ENCODE measurements around the gene CAMTA1. TPM values are rescaled to one million over a fixed set of nuclear protein-coding genes. Genes with fewer than 3 reads are reported as not detected.
A peak's percentile ranks its signal among the peaks of the same experiment; 100 is the strongest.
"Not testable (repeated sequence)": the region's sequence is repeated elsewhere in the genome, so short reads cannot be mapped to it uniquely, and the experiment has no call there.

The CAMTA1 gene
- total RNA-seq, 4 donors from 2014 or later, result 86.3 to 170 (median 132) TPM

DNA sequence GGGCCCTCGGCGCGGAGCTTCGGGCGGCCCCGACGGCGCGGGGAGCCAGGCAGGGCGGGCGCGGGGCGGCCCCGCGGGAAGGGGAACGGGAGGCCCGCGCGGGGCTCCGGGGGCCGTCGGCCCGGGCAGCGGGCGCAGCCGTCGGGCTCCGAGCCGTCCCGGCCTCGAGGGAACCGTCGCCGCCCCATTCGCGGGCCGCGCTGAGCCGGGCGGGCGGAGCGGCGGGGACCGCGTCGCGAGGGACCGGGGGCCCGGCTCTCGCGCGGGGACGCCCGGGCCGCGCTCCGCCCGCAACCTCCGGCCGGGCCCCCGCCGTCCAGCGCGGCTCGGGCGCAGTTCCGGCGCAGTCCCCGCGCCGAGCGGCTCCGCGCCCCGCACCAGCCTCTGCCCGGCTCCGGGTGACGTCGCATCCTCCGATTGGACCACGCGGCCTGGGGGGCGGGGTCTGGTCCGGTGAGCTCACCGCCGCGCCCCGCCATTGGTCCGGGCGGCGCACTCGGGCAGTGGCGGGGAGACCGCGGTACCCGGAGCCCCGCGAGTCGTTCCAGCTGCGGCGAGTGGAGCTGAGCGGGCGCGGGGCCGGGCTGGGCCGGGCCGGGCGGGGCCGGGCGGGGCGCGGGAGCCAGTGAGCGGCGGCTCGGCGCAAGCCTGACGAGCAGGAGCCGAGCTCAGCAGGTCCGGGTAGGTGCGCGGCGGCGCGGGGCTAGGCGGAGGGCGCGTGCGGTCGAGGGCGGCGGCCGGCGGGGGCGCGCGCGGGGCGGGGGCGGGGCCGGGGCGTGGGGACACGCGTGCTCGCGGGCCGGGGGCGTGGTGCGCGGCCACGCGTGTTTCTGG lies 919.2 kb downstream of the CAMTA1 start:
- Histone ChIP-seq H3K27me3 (peaks cover 48% of the 10 kb centered on the region), H3K36me3 (no peaks in the 10 kb centered on the region), H3K9me3 (no peaks in the 10 kb centered on the region), H3K4me3 (peak overlapping the region in 1 of 2 donors; percentile 61), H3K4me1 (peaks cover 0 to 24% (median 0%) of the 10 kb centered on the region in 3 donors), H3K27ac (peak overlapping the region in 3 of 4 donors; percentile 58 to 77 (median 61))
- WGBS, 2 donors (ENCODE audit: low coverage in 1 of 2), result no CpG with 5 or more reads among the region's 151 CpGs
- peak; percentile 100 for ATAC-seq
- peak in 1 of 2 donors; percentile 32 for TF ChIP-seq POLR2A (IDR thresholded peaks at IDR 0.05)
- TF ChIP-seq POLR2AphosphoS5 (IDR thresholded peaks at IDR 0.05), result no peak
- TF ChIP-seq CTCF (IDR thresholded peaks at IDR 0.05), result no peak
- no peak for TF ChIP-seq EP300 (IDR thresholded peaks at IDR 0.05)

DNA sequence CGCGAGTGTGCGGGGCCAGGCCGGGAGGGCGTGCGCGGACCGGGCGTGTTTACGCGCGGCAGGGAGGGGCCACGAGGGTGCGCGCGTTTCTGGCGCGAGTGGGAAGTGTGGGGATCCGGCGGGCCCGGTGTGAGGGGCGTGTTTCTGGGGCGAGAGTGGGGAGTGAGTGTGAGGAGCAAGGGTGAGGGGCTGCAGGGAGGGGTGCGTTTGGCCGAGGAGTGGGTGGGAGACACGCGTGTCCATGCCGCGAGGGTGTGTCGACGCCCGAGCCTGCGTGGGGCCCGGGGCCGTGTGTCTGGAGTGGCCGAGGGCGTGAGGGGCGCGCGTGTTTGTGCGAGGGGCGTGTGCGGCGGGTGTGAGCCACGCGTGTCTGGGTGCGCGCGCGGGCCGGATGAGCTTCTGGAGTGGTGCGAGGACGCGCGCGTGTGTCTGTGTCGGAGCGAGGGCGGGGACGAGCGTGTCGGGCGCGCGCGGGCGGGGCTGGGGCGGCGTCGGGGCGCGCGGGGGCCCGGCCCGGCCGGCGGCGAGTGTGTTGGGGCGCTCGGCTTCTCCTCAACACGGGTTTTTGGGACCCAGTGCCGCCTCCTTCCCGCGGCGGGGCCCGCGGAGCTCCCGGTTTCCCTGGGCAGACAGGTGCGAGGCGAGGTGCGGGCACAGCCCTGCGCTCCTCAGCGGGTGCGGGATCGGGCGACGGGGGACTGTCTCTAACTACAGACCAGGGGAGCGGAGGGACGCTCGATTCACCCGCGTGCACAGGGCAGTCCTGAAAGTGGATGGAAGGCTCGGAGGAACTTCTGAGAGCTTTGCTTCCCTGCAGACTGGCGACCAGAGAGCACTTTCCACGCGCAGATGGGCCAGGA lies 920.0 kb downstream of the CAMTA1 start:
- ATAC-seq, result peak; percentile 8
- H3K27ac ChIP-seq, result peak overlapping the region in 3 of 4 donors; percentile 58 to 77 (median 61)
- no peaks in the 10 kb centered on the region for H3K36me3 ChIP-seq
- H3K9me3 ChIP-seq, result no peaks in the 10 kb centered on the region
- TF ChIP-seq EP300 (IDR thresholded peaks at IDR 0.05), result no peak
- no peak for TF ChIP-seq POLR2A (IDR thresholded peaks at IDR 0.05)
- TF ChIP-seq CTCF (IDR thresholded peaks at IDR 0.05), result no peak
- TF ChIP-seq POLR2AphosphoS5 (IDR thresholded peaks at IDR 0.05), result no peak
- H3K4me3 ChIP-seq, result peak overlapping the region; percentile 30 to 61
- peaks cover 48% of the 10 kb centered on the region for H3K27me3 ChIP-seq
- H3K4me1 ChIP-seq, result peaks cover 0 to 24% (median 0%) of the 10 kb centered on the region in 3 donors
- 2 to 5% methylated on average over 17 to 24 of the region's 106 CpGs for WGBS, 2 donors (ENCODE audit: low coverage in 1 of 2)

- peak overlapping the region in 1 of 2 donors; percentile 61 for H3K4me3 ChIP-seq
- peaks cover 48% of the 10 kb centered on the region for H3K27me3 ChIP-seq
- no peaks in the 10 kb centered on the region for H3K9me3 ChIP-seq
- 32 to 48% methylated on average over 7 of the region's 7 CpGs for WGBS, 2 donors (ENCODE audit: low coverage in 1 of 2)
- H3K4me1 ChIP-seq, result peaks cover 0 to 24% (median 0%) of the 10 kb centered on the region in 3 donors
- no peaks in the 10 kb centered on the region for H3K36me3 ChIP-seq
- no peak for ATAC-seq
- peak overlapping the region in 3 of 4 donors; percentile 58 to 77 (median 61) for H3K27ac ChIP-seq
- TF ChIP-seq POLR2A (IDR thresholded peaks at IDR 0.05) (no peak), EP300 (IDR thresholded peaks at IDR 0.05) (no peak), POLR2AphosphoS5 (IDR thresholded peaks at IDR 0.05) (no peak), CTCF (IDR thresholded peaks at IDR 0.05) (no peak)
Observed at GRCh38 chr1:7705908-7706216, 920.6 kb downstream of the CAMTA1 start.

DNA sequence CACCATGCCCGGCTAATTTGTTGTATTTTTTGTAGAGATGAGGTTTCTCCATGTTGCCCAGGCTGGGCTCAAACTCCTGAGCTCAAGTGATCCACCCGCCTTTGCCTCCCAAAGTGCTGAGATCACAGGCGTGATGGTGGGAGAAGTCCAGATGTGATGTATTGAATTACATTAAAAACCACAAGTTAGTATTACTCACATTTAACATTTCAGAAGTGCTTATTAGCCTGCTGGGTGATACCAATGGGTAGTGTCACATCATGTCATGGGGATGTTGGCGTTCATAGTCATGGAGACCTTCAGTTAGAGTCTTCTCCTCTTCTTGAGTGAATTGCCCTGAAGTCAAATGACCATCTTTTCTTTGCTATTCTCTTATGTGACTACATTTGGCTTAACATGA lies 922.3 kb downstream of the CAMTA1 start:
- no peaks in the 10 kb centered on the region for H3K36me3 ChIP-seq
- no peak overlapping the region for H3K4me3 ChIP-seq
- no peak for ATAC-seq
- H3K4me1 ChIP-seq, result peaks cover 0 to 24% (median 0%) of the 10 kb centered on the region in 3 donors
- 100% methylated on average over 3 of the region's 4 CpGs for WGBS, 2 donors (ENCODE audit: low coverage in 1 of 2)
- H3K9me3 ChIP-seq, result no peaks in the 10 kb centered on the region
- H3K27ac ChIP-seq, result no peak overlapping the region
- H3K27me3 ChIP-seq, result peaks cover 48% of the 10 kb centered on the region
- no peak for TF ChIP-seq EP300 (IDR thresholded peaks at IDR 0.05)
- TF ChIP-seq POLR2A (IDR thresholded peaks at IDR 0.05), result no peak
- no peak for TF ChIP-seq POLR2AphosphoS5 (IDR thresholded peaks at IDR 0.05)
- no peak for TF ChIP-seq CTCF (IDR thresholded peaks at IDR 0.05)

- not testable (repeated sequence) for ATAC-seq, H3K4me3 ChIP-seq, H3K27ac ChIP-seq, H3K36me3 ChIP-seq, H3K9me3 ChIP-seq
- Histone ChIP-seq H3K27me3 (peaks cover 45% of the 10 kb centered on the region), H3K4me1 (peaks cover 0 to 24% (median 0%) of the 10 kb centered on the region in 3 donors)
- WGBS, 2 donors (ENCODE audit: low coverage in 1 of 2), result 100% methylated on average over 3 of the region's 4 CpGs; no CpG with 5 or more reads in 1 of the 2 donors
Observed at GRCh38 chr1:7708065-7708464, 922.8 kb downstream of the CAMTA1 start.
